ENCODE results near the gene FBXL19. TPM values are rescaled to one million over a fixed set of nuclear protein-coding genes. Genes with fewer than 3 reads are reported as not detected.
A peak's percentile ranks its signal among the peaks of the same experiment; 100 is the strongest.

Gene FBXL19
- total and polyA plus RNA-seq, 2 of the 8 experiments (the other 6 are each of a cell fraction or from before 2014, with no cell fraction given), result 47.2 to 72.2 TPM

- no peak for TF ChIP-seq CTCF (IDR thresholded peaks at IDR 0.05; ENCODE audit: control extremely low read depth in 1 of 3, insufficient read depth in 1 of 3, low read depth in 1 of 3, low read length in 3 of 3)
- TF ChIP-seq, protein P1, sequence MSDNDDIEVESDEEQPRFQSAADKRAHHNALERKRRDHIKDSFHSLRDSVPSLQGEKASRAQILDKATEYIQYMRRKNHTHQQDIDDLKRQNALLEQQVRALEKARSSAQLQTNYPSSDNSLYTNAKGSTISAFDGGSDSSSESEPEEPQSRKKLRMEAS (IDR thresholded peaks at IDR 0.05), result 0 out of 2 replicates have a peak, but pooled peaks have one; percentile 1
- TF ChIP-seq TAF7 (optimal IDR thresholded peaks at IDR 0.05; ENCODE audit: borderline replicate concordance, low read depth, low read length), result no peak
- no peak for TF ChIP-seq JUN (IDR thresholded peaks at IDR 0.05; ENCODE audit: low read depth, low read length)
- TF ChIP-seq POU5F1 (IDR thresholded peaks at IDR 0.05; ENCODE audit: low read depth, low read length), result no peak
- TF ChIP-seq BRCA1 (IDR thresholded peaks at IDR 0.05; ENCODE audit: low read depth, low read length), result no peak
- TF ChIP-seq RBBP5 (IDR thresholded peaks at IDR 0.05; ENCODE audit: borderline replicate concordance, low read depth, low read length), result no peak
- no peak for TF ChIP-seq KDM5A (IDR thresholded peaks at IDR 0.05; ENCODE audit: low read length)
- TF ChIP-seq TBP (IDR thresholded peaks at IDR 0.05; ENCODE audit: low read depth, low read length), result no peak
- TF ChIP-seq TEAD4 (IDR thresholded peaks at IDR 0.05; ENCODE audit: low read depth, low read length), result no peak
- TF ChIP-seq HDAC6 (IDR thresholded peaks at IDR 0.05; ENCODE audit: low read depth, low read length), result no peak
- TF ChIP-seq PHF8 (conservative IDR thresholded peaks at IDR 0.05; ENCODE audit: low read depth, low read length), result peak; percentile 38; the same call in 1 of the 2 replicates
- TF ChIP-seq SIRT6 (IDR thresholded peaks at IDR 0.05; ENCODE audit: low read length), result no peak
- TF ChIP-seq SRF (IDR thresholded peaks at IDR 0.05; ENCODE audit: low read depth, low read length), result no peak
- TF ChIP-seq SIN3A (conservative IDR thresholded peaks at IDR 0.05 in 1 of 2, IDR thresholded peaks at IDR 0.05 in 1 of 2; ENCODE audit: low read depth in 1 of 2, low read length in 2 of 2), result peak in 1 of 2 experiments; percentile 22; a peak in 1 of 4 replicates
- TF ChIP-seq NRF1 (IDR thresholded peaks at IDR 0.05; ENCODE audit: low read depth, low read length), result no peak
- TF ChIP-seq RNF2 (IDR thresholded peaks at IDR 0.05; ENCODE audit: borderline replicate concordance, low read depth, low read length, missing control alignments, poor library complexity, severe bottlenecking), result no peak
- TF ChIP-seq TCF12 (IDR thresholded peaks at IDR 0.05; ENCODE audit: low read depth, low read length), result no peak
- TF ChIP-seq ASH2L (IDR thresholded peaks at IDR 0.05; ENCODE audit: low read length), result peak; percentile 18
- TF ChIP-seq POLR2A (IDR thresholded peaks at IDR 0.05; ENCODE audit: control extremely low read depth in 1 of 2, low read depth in 2 of 2, low read length in 2 of 2), result no peak
Observed at GRCh38 chr16:30896889-30897733, 26.3 kb upstream of the FBXL19 start (continued).
